ENCODE results near the gene NUP50. TPM values are rescaled to one million over a fixed set of nuclear protein-coding genes. Genes with fewer than 3 reads are reported as not detected.

Gene NUP50
- total RNA-seq, 2 experiments from 2014 or later, result 123 to 133 TPM

DNA sequence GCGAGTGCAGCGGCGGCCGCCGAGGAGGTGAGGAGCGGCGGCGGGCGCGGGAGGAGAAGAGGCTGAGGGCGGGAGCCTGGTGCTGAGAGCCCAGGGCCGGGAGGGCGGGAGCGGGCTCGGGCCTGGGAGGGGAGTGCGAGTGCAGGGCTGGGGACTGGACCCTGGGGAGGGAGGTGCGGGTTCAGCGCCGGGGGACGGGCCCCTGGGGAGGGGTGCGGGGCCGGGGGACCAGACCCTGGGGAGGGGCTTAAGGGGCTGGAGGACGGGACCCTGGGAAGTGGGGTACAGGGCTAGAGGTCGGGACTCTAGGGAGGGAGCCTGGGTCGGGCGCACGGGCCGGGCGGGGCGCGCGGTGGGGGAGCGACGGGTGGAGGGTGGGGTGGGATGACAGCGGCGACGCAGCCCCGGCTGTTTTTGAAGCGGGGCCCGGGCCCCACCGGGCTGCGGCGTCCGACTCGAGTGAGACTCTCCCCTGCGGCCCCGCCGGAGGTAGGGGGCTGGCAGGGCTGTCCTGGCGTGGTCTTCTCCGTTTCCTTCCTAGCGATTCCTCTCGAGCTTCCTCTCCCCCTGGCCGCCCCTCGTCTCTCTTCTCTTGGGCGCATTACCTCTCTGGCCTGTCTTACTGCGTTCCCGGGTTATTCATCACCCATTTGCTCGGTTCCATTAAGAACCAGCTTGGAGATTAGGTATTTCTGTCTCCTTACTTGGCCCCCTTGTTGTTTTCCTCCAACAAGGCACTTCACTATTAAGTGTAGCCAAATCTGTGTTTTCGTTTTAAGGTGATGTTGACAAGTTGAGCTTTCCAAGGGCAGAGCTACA, 754 bp downstream of the NUP50 start:
- intact Hi-C loops (cut with micrococcal nuclease), result no loop called here
- ChIA-PET CTCF (interaction anchor here (0.7 to 2.5 kb wide), 11 partner anchors 9 to 68 kb away, joined by 3 to 16 read pairs (median 5); no protein-coding TSS in a partner anchor), POLR2A (interaction anchor here (0.6 to 2.2 kb wide), 7 partner anchors 10 to 568 kb away, joined by 4 to 9 read pairs (median 5); no protein-coding TSS in a partner anchor)
- ATAC-seq, result peak; percentile 27
- Mint-ChIP-seq H3K27me3 (no peaks in the 10 kb centered on the region), H3K27ac (peak overlapping the region; percentile 89), H3K36me3 (ENCODE audit: low read depth) (peaks cover 54% of the 10 kb centered on the region), H3K4me3 (peak overlapping the region; percentile 90), H3K9me3 (no peaks in the 10 kb centered on the region), H3K4me1 (ENCODE audit: low read depth) (peaks cover 55% of the 10 kb centered on the region)
- DNase-seq, result peak; percentile 40
- TF ChIP-seq, protein P1, sequence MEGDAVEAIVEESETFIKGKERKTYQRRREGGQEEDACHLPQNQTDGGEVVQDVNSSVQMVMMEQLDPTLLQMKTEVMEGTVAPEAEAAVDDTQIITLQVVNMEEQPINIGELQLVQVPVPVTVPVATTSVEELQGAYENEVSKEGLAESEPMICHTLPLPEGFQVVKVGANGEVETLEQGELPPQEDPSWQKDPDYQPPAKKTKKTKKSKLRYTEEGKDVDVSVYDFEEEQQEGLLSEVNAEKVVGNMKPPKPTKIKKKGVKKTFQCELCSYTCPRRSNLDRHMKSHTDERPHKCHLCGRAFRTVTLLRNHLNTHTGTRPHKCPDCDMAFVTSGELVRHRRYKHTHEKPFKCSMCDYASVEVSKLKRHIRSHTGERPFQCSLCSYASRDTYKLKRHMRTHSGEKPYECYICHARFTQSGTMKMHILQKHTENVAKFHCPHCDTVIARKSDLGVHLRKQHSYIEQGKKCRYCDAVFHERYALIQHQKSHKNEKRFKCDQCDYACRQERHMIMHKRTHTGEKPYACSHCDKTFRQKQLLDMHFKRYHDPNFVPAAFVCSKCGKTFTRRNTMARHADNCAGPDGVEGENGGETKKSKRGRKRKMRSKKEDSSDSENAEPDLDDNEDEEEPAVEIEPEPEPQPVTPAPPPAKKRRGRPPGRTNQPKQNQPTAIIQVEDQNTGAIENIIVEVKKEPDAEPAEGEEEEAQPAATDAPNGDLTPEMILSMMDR (IDR thresholded peaks at IDR 0.05), result no peak

DNA sequence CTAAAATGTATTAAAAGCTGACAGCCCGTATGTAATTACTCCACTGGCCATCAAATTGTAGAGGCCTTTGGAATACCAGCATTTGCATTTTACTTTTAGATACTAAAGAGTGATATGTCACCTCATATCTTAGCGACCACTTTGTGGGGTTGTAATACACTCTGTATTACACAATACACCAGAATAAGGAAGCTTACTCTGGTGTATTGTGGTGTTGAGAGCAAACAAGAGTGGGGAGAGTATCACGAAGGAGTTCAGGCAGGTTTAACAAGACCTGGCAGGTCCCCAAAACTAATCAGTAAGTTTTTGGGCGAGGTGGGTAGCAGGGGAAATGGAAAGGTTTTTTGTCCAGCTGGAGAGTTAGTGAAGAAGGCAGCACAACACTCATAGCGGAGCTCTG, 3.2 kb downstream of the NUP50 start:
- ChIA-PET CTCF (interaction anchor here (1.3 to 2.5 kb wide), 2 partner anchors 9 to 11 kb away, joined by 4 to 8 read pairs; no protein-coding TSS in a partner anchor), POLR2A (interaction anchor here (1.3 kb wide), 1 partner anchor 9 kb away, joined by 3 read pairs; no protein-coding TSS in a partner anchor)
- peaks cover 67% of the 10 kb centered on the region for H3K36me3 Mint-ChIP-seq (ENCODE audit: low read depth)
- TF ChIP-seq, protein P1 (IDR thresholded peaks at IDR 0.05), result no peak
- H3K4me1 Mint-ChIP-seq (ENCODE audit: low read depth), result peaks cover 59% of the 10 kb centered on the region
- no peaks in the 10 kb centered on the region for H3K9me3 Mint-ChIP-seq
- H3K4me3 Mint-ChIP-seq, result no peak overlapping the region
- H3K27me3 Mint-ChIP-seq, result no peaks in the 10 kb centered on the region
- peak overlapping the region; percentile 74 for H3K27ac Mint-ChIP-seq
- intact Hi-C loops (cut with micrococcal nuclease), result no loop called here
- DNase-seq (no peak), ATAC-seq (no peak)

DNA sequence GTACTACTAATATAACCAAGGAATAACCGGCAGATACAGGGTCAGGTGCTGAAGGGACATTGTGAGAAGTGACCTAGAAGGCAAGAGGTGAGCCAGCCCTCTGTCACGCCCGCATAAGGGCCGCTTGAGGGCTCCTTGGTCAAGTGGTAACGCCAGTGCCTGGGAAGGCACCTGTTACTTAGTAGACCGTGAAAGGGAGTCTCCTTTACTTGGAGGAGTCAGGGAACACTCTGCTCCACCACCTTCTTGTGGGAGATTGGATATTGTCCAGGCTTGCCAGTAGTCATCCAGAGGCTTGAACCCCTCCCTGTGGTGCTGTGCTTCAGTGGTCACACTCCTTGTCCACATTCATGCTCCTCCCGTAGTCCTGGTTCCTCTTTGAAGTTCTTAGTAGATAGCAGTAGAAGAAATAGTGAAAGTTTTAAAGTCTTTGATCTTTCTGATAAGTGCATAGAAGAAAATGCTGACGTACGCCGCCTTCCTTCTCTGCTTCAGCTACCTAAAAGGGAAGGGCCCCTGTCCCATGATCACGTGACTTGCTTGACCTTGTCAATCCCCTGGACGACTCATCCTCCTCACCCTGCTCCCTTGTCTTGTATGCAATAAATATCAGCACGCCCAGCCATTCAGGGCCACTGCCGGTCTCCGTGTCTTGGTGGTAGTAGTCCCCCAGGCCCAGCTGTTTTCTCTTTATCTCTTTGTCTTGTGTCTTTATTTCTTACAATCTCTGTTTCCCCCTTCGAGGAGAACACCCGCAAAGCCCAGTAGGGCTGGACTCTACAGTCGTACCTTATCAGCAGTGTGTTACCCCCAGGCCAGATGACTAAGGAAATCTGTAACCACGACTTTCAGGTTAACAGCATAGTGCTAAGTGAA, 6.1 kb downstream of the NUP50 start:
- ChIA-PET CTCF (interaction anchor here (0.9 kb wide), 1 partner anchor 68 kb away, joined by 3 read pairs; no protein-coding TSS in a partner anchor), POLR2A (interaction anchor here (1.0 to 1.5 kb wide), 2 partner anchors 10 to 66 kb away, joined by 3 read pairs; no protein-coding TSS in a partner anchor)
- peaks cover 80% of the 10 kb centered on the region for H3K36me3 Mint-ChIP-seq (ENCODE audit: low read depth)
- TF ChIP-seq, protein P1 (IDR thresholded peaks at IDR 0.05), result no peak
- ATAC-seq, result peak; percentile 73
- peaks cover 77% of the 10 kb centered on the region for H3K4me1 Mint-ChIP-seq (ENCODE audit: low read depth)
- intact Hi-C loops (cut with micrococcal nuclease), result no loop called here
- DNase-seq, result peak; percentile 54
- H3K27me3 Mint-ChIP-seq, result no peaks in the 10 kb centered on the region
- peak overlapping the region; percentile 82 for H3K27ac Mint-ChIP-seq
- no peaks in the 10 kb centered on the region for H3K9me3 Mint-ChIP-seq
- H3K4me3 Mint-ChIP-seq, result peak overlapping the region; percentile 20

GRCh38 chr22:45171830-45172229, 8.1 kb downstream of the NUP50 start:
- intact Hi-C loops (cut with micrococcal nuclease), result no loop called here
- Mint-ChIP-seq H3K27ac (peak overlapping the region; percentile 77), H3K27me3 (no peaks in the 10 kb centered on the region), H3K4me1 (ENCODE audit: low read depth) (peaks cover 81% of the 10 kb centered on the region), H3K36me3 (ENCODE audit: low read depth) (peaks cover 84% of the 10 kb centered on the region), H3K9me3 (no peaks in the 10 kb centered on the region), H3K4me3 (no peak overlapping the region)
- ChIA-PET CTCF (interaction anchor here (1.0 to 1.6 kb wide), 2 partner anchors 12 to 71 kb away, joined by 3 read pairs; no protein-coding TSS in a partner anchor), POLR2A (interaction anchor here (1.3 to 2.2 kb wide), 3 partner anchors 8 to 13 kb away, joined by 3 to 6 read pairs (median 4); partner anchors contain the start of gene NUP50)
- TF ChIP-seq, protein P1 (IDR thresholded peaks at IDR 0.05), result no peak
- DNase-seq, result no peak
- no peak for ATAC-seq
